GM19193 (cell line): Measurements from ENCODE around the gene DUSP22.

Experiments
- POLR2A ChIP-seq: IDR thresholded peaks from 4 replicates; pipeline ENCODE4 v1.6.1; 2011; ENCODE audit not compliant: insufficient read depth, insufficient read length; ENCODE audit errors: extremely low read depth

DUSP22 gene

DNA sequence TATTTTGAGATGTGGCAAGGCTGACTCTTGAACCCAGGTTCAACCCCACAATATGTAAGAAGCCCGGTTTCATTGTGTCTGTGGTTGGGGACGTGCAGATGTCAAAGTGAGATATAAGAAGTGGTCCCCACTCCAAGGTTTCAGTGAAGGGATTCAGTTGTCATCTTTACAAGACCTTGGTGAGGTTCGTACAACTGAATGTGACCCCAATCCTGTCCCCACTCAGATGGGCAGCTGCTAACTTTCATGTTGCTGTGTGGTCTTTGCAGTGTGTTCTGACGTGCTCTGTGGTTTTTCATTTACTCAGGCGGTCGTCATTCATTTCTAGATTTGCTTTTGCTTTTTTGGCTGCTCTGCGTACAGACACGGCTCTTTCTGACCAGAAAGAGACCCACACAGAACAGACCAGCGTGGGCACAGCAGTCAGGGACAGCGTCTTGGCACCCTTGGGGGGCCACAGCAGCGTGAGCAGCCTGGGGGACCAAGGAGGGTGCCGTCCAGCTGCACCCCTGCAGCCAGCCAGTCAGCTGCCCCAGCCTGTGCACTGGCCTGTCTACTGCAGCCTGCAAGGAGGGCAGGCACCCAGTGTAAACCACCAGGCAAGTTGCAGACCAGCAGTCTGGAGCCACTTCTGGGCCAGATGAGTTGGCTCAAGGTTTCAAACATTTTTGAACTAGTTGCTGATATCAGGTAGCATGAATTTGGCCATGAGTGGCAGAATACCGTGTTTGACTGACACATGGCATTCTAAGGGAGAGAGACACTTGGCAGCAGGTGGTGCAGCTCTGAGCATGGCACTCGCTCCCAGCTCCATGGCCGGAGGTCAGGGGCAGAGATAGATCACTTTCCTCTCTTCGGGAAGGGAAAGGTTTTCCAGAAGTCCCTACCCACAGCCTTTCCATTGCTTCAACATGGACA is 49.9 kb downstream of the DUSP22 start:
- no peak for TF ChIP-seq POLR2A

DNA sequence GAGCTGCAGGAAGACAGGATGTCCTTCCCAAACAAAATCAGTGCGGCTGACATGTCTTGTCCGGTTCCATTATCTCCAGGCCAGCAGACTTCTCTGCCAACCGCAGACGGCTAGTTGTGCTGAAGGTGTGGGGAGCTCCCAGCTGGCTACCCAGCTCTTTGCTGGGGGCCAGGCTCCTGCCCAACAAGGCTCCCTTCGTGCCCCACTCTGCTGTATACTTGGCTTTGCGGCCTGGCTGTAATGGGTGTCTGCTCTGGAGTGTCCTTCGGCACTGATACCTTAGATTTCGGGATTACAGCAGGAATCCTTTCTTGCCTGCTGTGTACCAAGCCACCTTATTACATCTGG is 50.5 kb downstream of the DUSP22 start:
- TF ChIP-seq POLR2A: no peak

- no peak for TF ChIP-seq POLR2A
These were observed 51.1 kb downstream of the DUSP22 start for GRCh38 chr6:343226-343935.

DNA sequence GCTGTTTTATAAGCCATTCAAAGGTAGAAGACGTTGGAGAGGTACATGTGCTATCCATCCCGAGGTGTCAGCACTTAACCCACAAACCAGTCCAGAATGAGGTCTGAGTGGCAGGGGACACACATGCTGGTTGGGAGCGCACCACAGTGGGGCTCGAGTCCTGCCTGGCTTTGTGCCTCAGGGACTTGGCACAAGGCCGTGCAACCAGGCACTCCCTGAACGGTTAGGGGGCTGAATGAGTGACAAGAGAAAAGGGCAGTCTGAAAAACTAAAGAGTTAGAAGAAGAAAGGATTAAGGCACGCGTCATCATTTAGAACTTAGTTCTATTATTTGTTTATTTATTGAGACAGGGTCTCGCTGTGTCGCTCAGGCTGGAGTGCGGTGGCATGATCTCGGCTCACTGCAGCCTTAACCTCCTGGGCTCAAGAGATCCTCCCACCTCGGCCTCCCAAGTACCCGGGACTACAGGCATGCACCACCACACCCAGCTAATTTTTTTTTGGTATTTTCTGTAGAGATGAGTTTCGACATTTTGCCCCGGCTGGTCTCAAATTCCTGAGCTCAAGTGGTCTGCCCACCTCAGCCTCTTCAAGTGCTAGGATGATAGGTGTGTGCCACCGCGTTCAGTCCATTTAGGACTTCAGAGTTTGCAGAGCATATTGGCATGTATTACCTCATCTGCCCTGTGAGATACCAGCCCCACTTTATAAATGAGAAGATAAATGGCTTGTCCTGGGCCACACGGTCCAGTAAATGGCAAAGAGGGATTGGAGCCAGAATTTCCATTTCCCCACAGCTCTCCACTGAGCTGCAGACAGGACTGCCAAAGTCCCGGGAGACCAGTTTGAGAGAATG is 51.9 kb downstream of the DUSP22 start:
- TF ChIP-seq POLR2A: no peak

DNA sequence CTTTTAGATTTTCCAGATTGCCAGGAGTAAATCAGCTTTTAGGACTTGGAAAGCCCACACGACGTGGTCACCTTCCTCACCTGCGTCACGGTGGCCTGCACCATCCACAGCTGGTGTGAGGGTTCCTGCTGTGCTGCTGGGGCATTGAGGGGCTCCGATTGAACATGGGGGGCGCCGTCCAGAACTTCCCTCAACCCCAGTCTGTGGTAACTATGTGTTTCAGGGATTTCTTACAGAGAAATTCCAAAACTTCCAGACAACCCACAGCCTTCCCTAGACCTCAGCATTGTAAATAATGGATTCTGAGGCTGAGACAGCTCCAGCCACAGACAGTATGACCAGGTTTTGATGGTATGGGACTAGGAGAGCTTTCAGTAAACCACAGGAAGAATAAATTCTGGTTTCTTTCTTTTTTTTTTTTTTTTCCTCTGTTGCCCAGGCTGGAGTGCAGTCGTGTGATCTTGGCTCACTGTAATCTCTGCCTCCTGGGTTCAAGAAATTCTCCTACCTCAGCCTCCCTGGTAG is 52.6 kb downstream of the DUSP22 start:
- no peak for TF ChIP-seq POLR2A

GRCh38 chr6:345747-346385 is 53.6 kb downstream of the DUSP22 start:
- no peak for TF ChIP-seq POLR2A

- TF ChIP-seq POLR2A: no peak
These were observed 54.2 kb downstream of the DUSP22 start for GRCh38 chr6:346386-347030.

DNA sequence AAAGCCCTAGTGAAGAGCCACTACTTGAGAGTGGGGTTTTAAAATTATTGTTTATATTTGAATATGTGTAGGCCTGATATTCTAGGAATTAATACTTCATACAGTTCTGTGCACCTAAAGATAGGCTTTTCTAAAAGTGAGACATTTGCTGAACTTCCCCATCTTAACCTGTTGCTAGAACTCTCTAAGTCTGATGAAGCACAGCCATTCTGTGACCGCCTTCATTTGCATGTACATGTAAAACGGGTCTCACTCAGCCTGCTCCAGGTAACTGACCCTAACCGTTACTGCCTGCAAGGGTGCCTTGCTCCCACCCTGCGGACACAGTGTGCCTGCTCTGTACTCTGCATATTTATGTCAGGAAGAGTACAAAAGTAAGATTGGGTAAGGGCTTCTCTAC is 54.9 kb downstream of the DUSP22 start:
- no peak for TF ChIP-seq POLR2A

DNA sequence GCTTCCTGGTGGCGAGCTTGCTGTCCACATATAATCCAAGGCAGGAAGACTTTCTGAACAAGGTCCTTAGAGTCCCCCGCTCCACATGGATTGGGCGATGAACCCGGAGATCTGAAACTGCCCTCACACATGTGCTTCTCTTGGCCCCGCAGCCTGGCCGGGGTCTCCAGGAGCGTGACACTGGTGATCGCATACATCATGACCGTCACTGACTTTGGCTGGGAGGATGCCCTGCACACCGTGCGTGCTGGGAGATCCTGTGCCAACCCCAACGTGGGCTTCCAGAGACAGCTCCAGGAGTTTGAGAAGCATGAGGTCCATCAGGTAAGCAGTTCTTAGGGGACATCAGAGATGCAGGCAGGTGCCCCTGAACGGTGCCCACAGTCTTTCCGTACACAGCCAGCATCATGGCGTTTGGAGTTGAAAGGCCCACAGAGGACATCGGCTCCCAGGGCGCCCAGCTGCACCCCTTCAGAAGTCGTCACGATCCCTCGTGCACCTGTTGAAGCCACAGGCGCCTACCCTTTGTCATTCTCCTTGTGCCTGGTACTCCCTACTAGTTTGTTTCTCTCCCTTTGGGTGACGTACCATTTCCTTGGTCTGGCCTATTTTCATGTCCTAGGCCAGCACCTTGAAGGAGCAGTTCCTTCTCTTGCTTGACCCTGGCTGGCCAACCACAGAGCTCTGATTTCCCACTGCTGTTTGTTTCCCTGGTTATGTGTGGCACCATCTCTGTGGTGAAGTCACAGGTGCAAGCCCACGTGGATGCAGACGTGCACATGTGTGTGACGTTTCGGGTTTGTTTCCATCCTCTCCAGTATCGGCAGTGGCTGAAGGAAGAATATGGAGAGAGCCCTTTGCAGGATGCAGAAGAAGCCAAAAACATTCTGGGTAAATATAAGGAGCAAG is 55.9 kb downstream of the DUSP22 start:
- TF ChIP-seq POLR2A: no peak

DNA sequence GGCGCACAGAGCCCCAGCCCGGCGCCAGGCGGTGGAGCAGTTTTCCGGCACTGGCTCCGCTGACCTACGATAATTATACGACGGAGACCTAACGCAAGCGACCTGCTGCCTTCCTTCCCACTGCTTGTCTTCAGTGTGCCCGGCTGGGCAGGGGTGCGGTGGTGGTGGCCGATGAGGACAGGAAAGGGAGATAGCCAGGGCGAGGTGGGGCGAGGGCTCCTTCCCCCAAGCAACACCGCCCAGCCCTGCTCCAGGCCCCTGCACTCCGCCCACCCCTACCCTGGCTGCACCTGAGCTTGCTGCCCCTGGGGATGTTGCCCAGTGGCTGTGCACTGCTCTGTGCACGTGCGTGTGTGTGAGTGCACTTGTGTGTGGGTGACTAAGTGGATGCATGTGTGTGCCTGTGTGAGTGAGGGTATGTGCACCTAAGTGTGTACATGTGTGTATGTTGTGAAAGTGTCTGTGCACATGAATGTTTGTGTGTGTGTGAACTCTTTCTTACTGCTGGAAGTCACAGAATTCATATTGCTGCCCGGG is 56.6 kb downstream of the DUSP22 start:
- TF ChIP-seq POLR2A: no peak

DNA sequence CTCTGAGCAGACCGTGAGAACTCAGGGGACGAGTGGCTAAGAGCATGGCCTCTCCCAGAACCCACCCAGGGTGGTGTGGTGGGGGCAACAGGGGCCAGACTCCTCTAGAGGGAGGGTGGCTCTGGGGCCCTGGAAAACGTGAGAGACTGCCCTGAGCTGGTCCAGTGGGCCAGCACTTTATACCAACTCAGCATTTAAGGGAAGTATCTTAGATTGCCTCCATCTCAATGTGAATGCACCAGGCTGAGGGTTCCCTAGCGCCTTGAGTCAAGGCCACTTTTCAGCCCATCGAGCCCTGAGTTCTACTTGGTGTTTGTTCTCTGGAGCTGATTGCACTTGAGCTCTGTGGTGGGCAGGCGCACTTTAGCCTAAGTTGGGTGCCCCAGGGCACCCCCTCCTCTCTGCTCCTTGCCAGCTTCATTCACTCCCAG is 57.2 kb downstream of the DUSP22 start:
- no peak for TF ChIP-seq POLR2A

DNA sequence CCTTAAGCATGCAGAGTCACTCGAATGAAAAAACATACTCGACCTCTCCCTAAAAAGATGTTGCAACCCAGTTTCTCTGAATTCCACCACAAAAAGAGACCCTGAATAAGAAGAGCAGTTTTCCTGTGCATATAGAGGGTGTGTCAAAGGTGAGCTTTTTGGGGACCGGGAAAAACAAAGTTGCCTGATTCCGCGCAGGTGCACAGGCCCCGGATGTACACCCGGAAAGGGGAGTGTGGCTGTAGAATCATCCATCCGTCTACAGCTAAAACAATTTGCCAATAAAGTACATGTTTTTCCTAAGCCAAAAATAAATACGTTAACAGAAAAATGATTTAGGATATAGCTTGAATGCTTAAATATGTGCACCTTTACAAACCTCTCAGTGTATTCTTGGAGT is 58.1 kb downstream of the DUSP22 start:
- TF ChIP-seq POLR2A: no peak

- no peak for TF ChIP-seq POLR2A
These were observed 59.0 kb downstream of the DUSP22 start for GRCh38 chr6:351011-351866.
